GM12878 (cell line): ENCODE results near the gene METTL23. TPM values are rescaled to one million over a fixed set of nuclear protein-coding genes. Genes with fewer than 3 reads are reported as not detected.

Source experiments
- ATF3 ChIP-seq: IDR thresholded peaks from 2 replicates; pipeline ENCODE4 v1.6.1; 2011; ENCODE audit warnings: low read depth, mild to moderate bottlenecking, low read length, moderate library complexity, borderline replicate concordance; ENCODE audit errors: extremely low read depth
- CREB1 ChIP-seq: IDR thresholded peaks from 2 replicates; pipeline ENCODE4 v1.6.1; 2012; ENCODE audit warnings: low read depth, mild to moderate bottlenecking, inconsistent platforms
- CREM ChIP-seq: IDR thresholded peaks from 2 replicates; pipeline ENCODE4 v1.6.1; 2014; ENCODE audit warnings: antibody characterized with exemption, low read depth
- E2F4 ChIP-seq: IDR thresholded peaks from 2 replicates; pipeline ENCODE4 v1.6.1; 2012; ENCODE audit warnings: low read depth, low read length, improper control_type of control experiment
- EP300 ChIP-seq, 2 experiments: fragments of 150-350 bp in 1 of 2; IDR thresholded peaks; 2 replicates each; pipeline ENCODE4 v1.6.1; 2011 to 2012; ENCODE audit warnings: low read depth in 2 of 2, low read length in 2 of 2, borderline replicate concordance in 1 of 2, improper control_type of control experiment in 1 of 2, inconsistent platforms in 1 of 2; ENCODE audit not compliant: control insufficient read depth in 1 of 2
- HDAC2 ChIP-seq: fragments of 200-600 bp; sonication (generic); IDR thresholded peaks from 2 replicates; pipeline ENCODE4 v1.6.1; 2017
- HDGF ChIP-seq: fragments of 450-650 bp; IDR thresholded peaks from 2 replicates; pipeline ENCODE4 v1.6.1; 2016; ENCODE audit warnings: antibody characterized with exemption
- IKZF2 ChIP-seq, 2 experiments: fragments of 450-650 bp; IDR thresholded peaks; 2 replicates each; pipeline ENCODE4 v1.6.1; 2017; ENCODE audit warnings: mild to moderate bottlenecking in 2 of 2, moderate library complexity in 2 of 2
- LARP7 ChIP-seq: fragments of 450-650 bp; IDR thresholded peaks from 2 replicates; pipeline ENCODE4 v1.6.1; 2017; ENCODE audit warnings: mild to moderate bottlenecking
- NFYA ChIP-seq: IDR thresholded peaks from 2 replicates; pipeline ENCODE4 v1.6.1; 2011; ENCODE audit warnings: low read depth, mild to moderate bottlenecking, low read length, improper control_type of control experiment, borderline replicate concordance
- PML ChIP-seq: IDR thresholded peaks from 2 replicates; pipeline ENCODE4 v1.6.1; 2012; ENCODE audit warnings: low read length, inconsistent platforms
- POLR2A ChIP-seq: IDR thresholded peaks from 2 replicates; pipeline ENCODE4 v1.6.1; 2011; ENCODE audit warnings: low read depth, mild to moderate bottlenecking, low read length
- POLR2AphosphoS5 ChIP-seq: IDR thresholded peaks from 2 replicates; pipeline ENCODE4 v1.6.1; 2011; ENCODE audit warnings: mild to moderate bottlenecking, low read length, inconsistent platforms
- RELA ChIP-seq: fragments of 450-650 bp; IDR thresholded peaks from 2 replicates; pipeline ENCODE4 v1.8.0; 2014; ENCODE audit warnings: borderline replicate concordance; ENCODE audit not compliant: partially characterized antibody
- RELB ChIP-seq: fragments of 450-650 bp; IDR thresholded peaks from 2 replicates; pipeline ENCODE4 v1.6.1; 2017; ENCODE audit warnings: low read depth, mild to moderate bottlenecking, moderate library complexity
- SKIL ChIP-seq: fragments of 450-650 bp; IDR thresholded peaks from 2 replicates; pipeline ENCODE4 v1.6.1; 2017; ENCODE audit warnings: mild to moderate bottlenecking, low read depth, inconsistent platforms; ENCODE audit not compliant: poor library complexity, severe bottlenecking
- SMC3 ChIP-seq: IDR thresholded peaks from 2 replicates; pipeline ENCODE4 v1.6.1; 2011; ENCODE audit warnings: low read length, improper control_type of control experiment, borderline replicate concordance
- SREBF1 ChIP-seq: IDR thresholded peaks from 2 replicates; pipeline ENCODE4 v1.6.1; 2012; ENCODE audit warnings: mild to moderate bottlenecking, low read length
- STAT3 ChIP-seq: IDR thresholded peaks from 2 replicates; pipeline ENCODE4 v1.6.1; 2011; ENCODE audit warnings: low read depth, low read length, improper control_type of control experiment
- TCF3 ChIP-seq: IDR thresholded peaks from 2 replicates; pipeline ENCODE4 v1.6.1; 2012; ENCODE audit warnings: low read depth, mild to moderate bottlenecking, low read length, borderline replicate concordance; ENCODE audit not compliant: insufficient read depth
- ZNF687 ChIP-seq: fragments of 450-650 bp; IDR thresholded peaks from 2 replicates; pipeline ENCODE4 v1.6.1; 2017; ENCODE audit warnings: mild to moderate bottlenecking, moderate library complexity
- polyA plus RNA-seq, 11 experiments: library from polyadenylated mRNA; depleted of rRNA in 4 of 11; unstranded in 6 of 11; stranded (reverse) in 5 of 11; fragments of >200 nt; fragmentation: Nextera tagmentation in 4 of 11; fragmentation: Illumina TruSeq in 1 of 11; extraction: Ambion mirVana in 4 of 11; extraction: Trizol in 1 of 11; gene quantifications; 1 replicate in 1 of 11; 2 replicates in 10 of 11; pipeline versions ENCODE4 v1.2.1 to v1.2.3, GENCODE V29; 2011 to 2016; ENCODE audit warnings: inconsistent platforms in 2 of 11, missing spikeins in 2 of 11, low read depth in 1 of 11
- total RNA-seq, 4 experiments: library from RNA; depleted of rRNA in 3 of 4; stranded (reverse); fragments of >200 nt in 3 of 4; fragmentation: Illumina TruSeq in 1 of 4; extraction: Trizol in 1 of 4; gene quantifications; 2 replicates each; pipeline versions ENCODE4 v1.2.1 to v1.2.3, GENCODE V29; 2013 to 2021

Gene METTL23
- total and polyA plus RNA-seq, 10 of the 15 experiments (the other 5 are each of a cell fraction or from before 2014, with no cell fraction given), result 25.6 to 61.5 (median 30.9) TPM

GRCh38 chr17:76737676-76738467, 11.2 kb downstream of the METTL23 start, which contains the start of gene MFSD11 (continued):
- TF ChIP-seq STAT3, result no peak
- no peak for TF ChIP-seq ZNF687
- peak; percentile 85 for TF ChIP-seq LARP7
- TF ChIP-seq SKIL, result no peak
- peak; percentile 78; the same call in 1 of the 2 replicates for TF ChIP-seq RELB
- peak; percentile 86 for TF ChIP-seq HDGF
- TF ChIP-seq EP300 (IDR thresholded peaks at IDR 0.05; ENCODE audit: borderline replicate concordance in 1 of 2, control insufficient read depth in 1 of 2, low read depth in 2 of 2, low read length in 2 of 2), result no peak
- TF ChIP-seq IKZF2 (IDR thresholded peaks at IDR 0.05), result no peak
- no peak for TF ChIP-seq HDAC2
- TF ChIP-seq NFYA, result no peak
- peak; percentile 84; the same call in 1 of the 2 replicates for TF ChIP-seq ATF3
- peak; percentile 71; the same call in 1 of the 2 replicates for TF ChIP-seq CREB1
- peak; percentile 29; the same call in 1 of the 2 replicates for TF ChIP-seq PML
- no peak for TF ChIP-seq POLR2AphosphoS5
- TF ChIP-seq POLR2A, result no peak
- 0 out of 2 replicates have a peak, but pooled peaks have one; percentile 65 for TF ChIP-seq TCF3
- TF ChIP-seq E2F4, result no peak
- peak; percentile 72; the same call in 1 of the 2 replicates for TF ChIP-seq SREBF1
- peak; percentile 77 for TF ChIP-seq RELA
- peak; percentile 48; the same call in 1 of the 2 replicates for TF ChIP-seq CREM
- no peak for TF ChIP-seq SMC3
